Activated T-cell treated with anti-CD3 and anti-CD28 coated beads for 24 hours (primary cell): ENCODE data around the gene TCF15.
"Not testable (repeated sequence)": the region's sequence is repeated elsewhere in the genome, so short reads cannot be mapped to it uniquely, and the experiment has no call there.

Experiments
- DNase-seq: peaks from one replicate; pipeline ENCODE4 v3.0.0-alpha.2; 2020; ENCODE audit warnings: low read depth

Gene TCF15

GRCh38 chr20:642013-642397 is 31.9 kb upstream of the TCF15 start:
- not testable (repeated sequence) for DNase-seq

GRCh38 chr20:641516-641875 is 31.4 kb upstream of the TCF15 start:
- DNase-seq = no peak

DNA sequence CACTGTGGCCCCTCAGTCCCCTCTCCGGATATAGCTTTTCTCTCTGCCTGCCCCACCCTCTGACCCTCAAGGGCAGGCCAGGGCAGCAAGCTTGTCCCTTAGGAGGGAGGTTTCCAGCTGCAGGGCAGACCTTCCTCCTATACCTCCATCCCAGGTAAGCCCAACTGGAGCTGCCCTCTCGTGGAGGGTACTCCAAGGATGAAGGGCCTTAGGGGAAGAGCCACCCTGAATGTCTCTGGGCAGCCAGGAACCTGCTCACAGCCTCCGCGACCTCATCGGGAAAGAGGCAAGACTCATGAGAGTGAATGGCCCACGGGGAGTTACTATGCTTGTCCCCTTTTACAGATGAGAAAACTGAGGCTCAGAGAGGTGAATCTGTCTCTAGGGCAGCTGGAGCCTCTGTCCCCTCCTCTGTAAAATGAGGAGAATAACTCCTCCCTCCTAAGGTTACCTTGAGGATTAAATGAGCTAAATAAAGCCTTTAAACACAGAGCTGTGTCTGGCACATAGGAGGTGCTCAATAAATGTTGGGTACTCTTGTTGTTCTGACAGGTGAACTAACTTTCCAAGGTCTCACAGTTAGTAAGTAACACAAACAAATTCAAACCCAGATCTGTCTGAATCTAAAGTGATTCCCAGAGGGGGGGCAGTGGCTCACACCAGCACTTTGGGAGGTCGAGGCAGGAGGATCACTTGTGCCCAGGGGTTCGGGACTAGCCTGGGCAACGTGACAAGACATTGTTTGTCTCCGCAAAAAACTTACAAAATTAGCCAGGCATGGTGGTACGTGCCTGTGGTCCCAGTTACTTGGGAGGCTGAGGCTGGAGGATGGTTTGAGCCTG is 30.8 kb upstream of the TCF15 start:
- no peak for DNase-seq

DNA sequence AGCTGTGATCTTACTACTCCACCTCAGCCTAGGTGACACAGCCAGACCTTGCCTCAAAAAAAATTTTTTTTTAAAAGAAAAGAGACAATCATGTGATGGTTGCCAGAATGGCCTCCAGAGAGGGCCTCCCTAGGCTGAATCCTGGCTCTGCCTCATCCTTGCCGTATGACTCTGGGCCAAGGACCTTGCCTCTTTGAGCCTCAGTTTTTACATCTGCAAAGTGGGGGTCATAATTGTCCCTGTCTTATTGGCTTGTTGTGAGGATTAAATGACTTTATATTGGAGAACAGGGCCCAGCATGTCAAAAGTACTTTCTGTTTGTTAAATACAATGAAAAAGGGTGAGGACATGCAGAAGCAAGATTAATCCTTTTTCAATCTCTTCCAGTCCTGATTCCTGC is 28.5 kb upstream of the TCF15 start:
- DNase-seq = no peak

DNA sequence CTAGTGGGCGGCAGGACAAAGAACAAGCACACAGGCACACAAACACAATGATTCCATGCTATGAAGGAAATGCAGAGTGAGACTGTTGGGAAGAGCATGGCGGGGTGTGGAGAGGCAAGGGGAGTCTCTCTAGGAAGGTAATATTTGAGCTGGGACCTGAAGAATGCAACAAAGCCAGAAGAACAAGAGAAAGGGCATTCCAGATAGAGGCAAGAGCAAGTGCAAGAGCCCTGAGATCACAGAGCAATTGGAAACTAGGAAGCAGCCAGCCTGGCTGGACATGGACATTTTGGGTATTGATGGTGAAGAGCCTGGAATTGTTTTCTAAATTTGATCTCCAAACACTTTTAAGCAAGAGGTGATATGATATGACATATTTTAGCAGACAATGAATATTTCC is 27.4 kb upstream of the TCF15 start:
- DNase-seq = no peak

- DNase-seq = no peak
These were observed 25.8 kb upstream of the TCF15 start for GRCh38 chr20:635893-636338.

- DNase-seq = no peak
These were observed 25.2 kb upstream of the TCF15 start for GRCh38 chr20:635028-635892.

DNA sequence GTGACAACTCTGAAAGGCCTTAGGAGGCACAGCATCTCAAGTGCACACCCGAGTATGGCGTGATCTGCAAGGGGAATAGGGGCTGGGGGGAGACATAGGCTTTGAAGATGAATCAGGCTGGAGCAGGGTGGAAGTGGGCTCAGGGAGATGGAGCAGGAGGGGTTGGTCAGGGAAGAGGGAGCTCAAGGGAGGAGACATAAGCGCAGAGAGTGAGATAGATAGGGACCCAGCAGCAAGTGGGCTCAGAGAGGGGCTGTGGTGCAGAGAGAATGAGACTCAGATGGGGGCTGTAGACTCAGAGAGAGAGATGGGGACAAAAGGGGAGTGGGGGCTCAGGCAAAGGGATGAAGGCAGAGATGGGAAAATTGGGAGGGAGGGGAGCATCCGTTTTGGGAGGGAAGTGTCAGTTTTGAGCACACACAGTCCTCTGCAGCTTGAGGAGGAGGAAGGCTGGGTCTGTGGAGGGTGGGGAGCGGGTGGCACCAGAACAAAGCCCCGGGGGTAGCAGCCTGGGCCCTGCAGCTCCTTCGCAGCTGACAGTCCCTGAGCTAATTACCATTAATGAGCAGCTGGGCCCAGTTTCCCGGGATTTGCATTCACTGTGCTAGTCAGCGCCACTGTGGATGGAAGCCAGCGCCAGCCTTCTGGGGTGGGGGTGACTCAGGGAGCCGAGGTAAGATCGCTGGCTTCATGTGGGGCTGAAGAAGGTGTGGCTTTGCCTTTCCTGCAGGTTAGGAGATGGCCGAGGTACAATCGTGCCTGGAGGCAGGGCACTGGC is 24.2 kb upstream of the TCF15 start:
- DNase-seq = no peak

DNA sequence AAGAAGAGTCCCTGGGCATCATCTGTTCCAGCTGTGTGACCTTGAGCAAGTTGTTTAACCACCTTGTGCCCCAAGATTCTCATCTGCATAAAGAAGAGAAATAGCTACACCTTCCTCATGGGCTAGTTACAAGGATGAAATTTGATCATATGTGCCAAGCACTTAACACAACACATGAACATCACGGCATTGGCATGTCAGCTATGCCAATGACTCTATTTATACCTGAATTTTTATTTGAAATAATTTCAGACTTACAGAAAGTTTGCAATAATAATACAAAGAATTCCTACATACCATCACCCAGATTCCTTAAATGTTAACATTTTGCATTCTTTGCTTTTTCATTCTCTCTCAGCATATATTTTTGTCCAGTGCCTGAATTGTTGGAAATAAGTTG is 21.0 kb upstream of the TCF15 start:
- no peak for DNase-seq

DNA sequence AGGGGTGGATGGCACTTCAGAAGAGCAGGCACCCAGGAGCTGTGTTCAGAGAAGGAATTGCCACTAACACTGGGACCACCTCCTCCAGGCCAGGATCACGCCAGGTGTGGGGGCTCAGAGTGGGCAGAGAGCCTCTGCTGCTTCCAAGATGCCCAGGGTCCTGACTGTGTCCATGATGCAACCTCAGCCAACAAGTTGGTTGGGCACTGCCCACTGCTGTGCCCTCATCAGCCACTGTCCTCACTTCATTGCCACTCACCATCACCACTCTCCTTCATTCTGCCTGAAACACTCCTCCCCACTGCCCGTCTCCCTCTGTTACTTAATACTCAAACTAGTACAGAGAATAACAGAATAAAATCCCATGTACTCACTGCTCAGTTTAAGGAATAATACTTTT is 16.5 kb upstream of the TCF15 start:
- no peak for DNase-seq

- DNase-seq = no peak
These were observed 15.3 kb upstream of the TCF15 start for GRCh38 chr20:625360-625932.

DNA sequence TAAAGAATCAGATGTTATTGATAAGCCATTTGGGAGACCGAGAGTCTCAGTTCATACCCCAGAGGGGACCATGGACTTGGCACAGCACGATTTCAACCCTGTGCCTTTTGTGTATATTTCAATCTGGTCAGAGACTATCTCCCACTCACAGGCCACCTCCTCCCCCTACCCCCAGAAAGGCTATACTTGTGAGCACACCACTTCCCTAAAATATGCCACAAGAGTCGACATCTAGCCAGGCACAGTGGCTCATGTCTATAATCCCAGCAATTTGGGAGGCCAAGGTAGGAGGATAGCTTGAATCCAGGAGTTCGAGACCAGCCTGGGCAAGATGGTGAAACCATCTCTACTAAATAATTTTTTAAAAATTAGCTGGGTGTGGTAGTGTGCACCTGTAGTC is 13.6 kb upstream of the TCF15 start:
- DNase-seq = no peak

DNA sequence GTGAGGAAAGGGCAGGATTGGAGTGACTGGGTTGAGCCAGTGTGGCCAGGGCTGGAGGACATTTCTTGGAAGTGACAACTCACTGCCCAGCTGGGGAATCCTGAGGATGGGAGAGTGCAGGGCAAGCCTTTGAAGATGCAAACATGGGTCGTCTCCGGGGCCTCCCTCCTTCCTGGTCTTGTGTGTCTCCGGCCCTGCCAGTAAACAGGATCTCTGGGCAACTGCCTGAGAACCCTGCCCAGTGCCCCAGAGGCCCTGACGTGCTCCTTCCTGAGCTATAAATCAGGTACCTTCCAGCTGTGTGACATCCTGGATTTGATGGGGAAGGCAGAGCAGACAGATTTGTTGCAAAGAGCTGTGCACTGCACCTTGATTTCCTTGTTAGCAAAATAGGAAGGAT is 12.9 kb upstream of the TCF15 start:
- DNase-seq = no peak

GRCh38 chr20:622161-622560 is 12.1 kb upstream of the TCF15 start:
- DNase-seq = no peak

DNA sequence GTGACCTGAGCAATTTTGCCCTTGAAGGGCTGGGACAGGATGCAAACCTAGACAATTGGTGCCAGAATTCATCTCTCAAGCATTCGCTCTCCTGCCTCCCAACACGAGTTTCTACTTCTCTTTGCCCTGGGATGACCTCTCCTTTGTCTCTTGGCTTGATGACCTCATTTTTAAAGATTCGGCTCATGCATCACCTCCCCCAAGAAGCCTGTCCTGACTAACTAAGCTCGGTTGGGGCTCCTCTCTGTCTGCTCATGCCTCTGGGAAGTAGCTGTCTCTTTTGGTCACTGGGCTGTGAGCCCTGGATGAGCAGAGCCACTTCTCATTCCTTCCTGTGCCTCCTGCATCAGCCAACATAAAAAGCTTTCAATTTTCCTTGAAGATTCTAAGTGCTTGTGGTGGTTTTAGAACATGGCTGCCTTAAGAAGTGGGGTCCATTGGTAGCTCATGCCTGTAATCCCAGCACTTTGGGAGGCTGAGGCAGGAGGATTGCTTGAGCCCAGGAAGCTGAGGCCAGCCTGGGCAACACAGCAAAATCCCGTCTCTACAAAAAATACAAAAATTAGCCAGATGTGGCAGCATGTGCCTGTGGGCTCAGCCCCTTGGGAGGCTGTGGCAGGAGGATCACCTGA is 11.1 kb upstream of the TCF15 start:
- DNase-seq = no peak

GRCh38 chr20:620246-620645 is 10.1 kb upstream of the TCF15 start:
- no peak for DNase-seq

DNA sequence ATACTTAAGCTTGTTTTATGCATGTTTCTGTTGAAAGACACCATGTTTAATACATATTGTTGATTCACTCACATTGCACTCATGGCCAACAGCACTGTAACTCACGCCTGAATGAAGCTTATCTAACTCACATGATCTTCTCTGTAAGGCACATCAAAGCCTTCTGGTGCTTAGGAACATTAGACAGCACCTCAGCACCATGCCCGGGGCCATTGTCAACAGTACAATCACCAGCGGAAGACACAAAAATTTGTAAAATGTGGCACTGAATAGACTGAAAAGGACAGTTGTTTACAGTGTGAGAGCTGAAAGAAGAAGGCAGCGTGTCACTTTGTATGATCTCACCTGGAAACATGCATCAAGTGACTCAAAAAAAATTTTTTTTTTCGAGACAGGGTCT is 8.9 kb upstream of the TCF15 start:
- no peak for DNase-seq

GRCh38 chr20:617934-618690 is 8.0 kb upstream of the TCF15 start:
- DNase-seq = no peak

- DNase-seq = no peak
These were observed 5.4 kb upstream of the TCF15 start for GRCh38 chr20:615514-615913.

GRCh38 chr20:611843-612185 is 1.7 kb upstream of the TCF15 start:
- no peak for DNase-seq
